Activated CD8-positive, alpha-beta memory T cell treated with anti-CD3 and anti-CD28 coated beads, Interleukin-2, amount 10 ng/mL, durations not matched to agents 7 days and 5 days (primary cell): Measurements from ENCODE around the gene IP6K3. TPM values are rescaled to one million over a fixed set of nuclear protein-coding genes. Genes with fewer than 3 reads are reported as not detected.

Experiments
- ATAC-seq: fragments of 150-1000 bp; cut with Tn5 transposase; one replicate; pipeline ENCODE4 v1.10.0; 2021; ENCODE audit warnings: moderate library complexity
- CTCF ChIA-PET: fragments of 350-600 bp; sonication (Branson Sonifier 250); formaldehyde crosslinking; loops from one replicate; lab custom pipeline; 2021; ENCODE audit warnings: antibody characterized with exemption; lab: Charles Lee
- DNase-seq: peaks from one replicate; pipeline ENCODE4 v3.0.0-alpha.2; 2020
- H3K27ac Mint-ChIP-seq: one replicate; pipeline ENCODE4 v1.8.0; 2021; ENCODE audit warnings: mild to moderate bottlenecking, mixed read lengths
- H3K27me3 Mint-ChIP-seq: one replicate; pipeline ENCODE4 v1.8.0; 2021; ENCODE audit warnings: mixed read lengths
- H3K36me3 Mint-ChIP-seq: one replicate; pipeline ENCODE4 v1.8.0; 2021; ENCODE audit warnings: mild to moderate bottlenecking, mixed read lengths
- H3K4me1 Mint-ChIP-seq: one replicate; pipeline ENCODE4 v1.8.0; 2021; ENCODE audit warnings: mixed read lengths
- H3K4me3 Mint-ChIP-seq: one replicate; pipeline ENCODE4 v1.8.0; 2021; ENCODE audit warnings: mild to moderate bottlenecking, moderate library complexity, mixed read lengths
- H3K9me3 Mint-ChIP-seq: one replicate; pipeline ENCODE4 v1.8.0; 2022; ENCODE audit warnings: low read depth, mixed read lengths
- total RNA-seq, 2 experiments: library from RNA; stranded (reverse); gene quantifications; one replicate each; pipeline ENCODE4 v1.2.3, GENCODE V29; 2021

IP6K3 gene
- total RNA-seq, 2 experiments from 2014 or later: not detected

GRCh38 chr6:33762713-33763112, 16.0 kb upstream of the IP6K3 start:
- no peaks in the 10 kb centered on the region for H3K36me3 Mint-ChIP-seq
- CTCF ChIA-PET: interaction anchor here (0.9 to 7.6 kb wide), 6 partner anchors 8 to 265 kb away, joined by 4 to 58 read pairs (median 14); partner anchors contain the start of gene UQCC2
- DNase-seq (no peak), ATAC-seq (no peak)
- no peaks in the 10 kb centered on the region for H3K9me3 Mint-ChIP-seq
- H3K27ac Mint-ChIP-seq: no peak overlapping the region
- peaks cover 7% of the 10 kb centered on the region for H3K27me3 Mint-ChIP-seq
- H3K4me1 Mint-ChIP-seq: peaks cover 5% of the 10 kb centered on the region
- H3K4me3 Mint-ChIP-seq: no peak overlapping the region

GRCh38 chr6:33761922-33762629, 15.4 kb upstream of the IP6K3 start:
- Mint-ChIP-seq H3K4me1 (peaks cover 5% of the 10 kb centered on the region), H3K36me3 (no peaks in the 10 kb centered on the region), H3K27ac (no peak overlapping the region), H3K27me3 (peaks cover 2% of the 10 kb centered on the region), H3K9me3 (no peaks in the 10 kb centered on the region), H3K4me3 (no peak overlapping the region)
- CTCF ChIA-PET: interaction anchor here (0.9 to 7.6 kb wide), 8 partner anchors 8 to 266 kb away, joined by 4 to 58 read pairs (median 6); partner anchors contain the start of gene UQCC2
- ATAC-seq (peak; percentile 71), DNase-seq (peak; percentile 70)

GRCh38 chr6:33761581-33761921, 14.8 kb upstream of the IP6K3 start:
- no peak for ATAC-seq
- no peak overlapping the region for H3K27ac Mint-ChIP-seq
- H3K27me3 Mint-ChIP-seq: peaks cover 2% of the 10 kb centered on the region
- CTCF ChIA-PET: interaction anchor here (1.0 to 7.6 kb wide), 8 partner anchors 9 to 266 kb away, joined by 3 to 58 read pairs (median 6); partner anchors contain the start of gene UQCC2
- H3K4me3 Mint-ChIP-seq: no peak overlapping the region
- H3K4me1 Mint-ChIP-seq: peaks cover 5% of the 10 kb centered on the region
- DNase-seq: no peak
- H3K9me3 Mint-ChIP-seq: no peaks in the 10 kb centered on the region
- H3K36me3 Mint-ChIP-seq: no peaks in the 10 kb centered on the region

GRCh38 chr6:33759887-33760629, 13.4 kb upstream of the IP6K3 start:
- Mint-ChIP-seq H3K4me1 (peaks cover 5% of the 10 kb centered on the region), H3K36me3 (no peaks in the 10 kb centered on the region), H3K27me3 (peaks cover 5% of the 10 kb centered on the region), H3K9me3 (no peaks in the 10 kb centered on the region), H3K4me3 (no peak overlapping the region), H3K27ac (no peak overlapping the region)
- no peak for DNase-seq
- no peak for ATAC-seq
- CTCF ChIA-PET: interaction anchor here (0.8 to 7.6 kb wide), 8 partner anchors 11 to 393 kb away, joined by 3 to 58 read pairs (median 6); partner anchors contain the start of gene UQCC2

GRCh38 chr6:33758815-33759216, 12.1 kb upstream of the IP6K3 start:
- ATAC-seq (no peak), DNase-seq (no peak)
- CTCF ChIA-PET: interaction anchor here (3.1 to 7.6 kb wide), 3 partner anchors 12 to 15 kb away, joined by 10 to 58 read pairs (median 28); no protein-coding TSS in a partner anchor
- peaks cover 5% of the 10 kb centered on the region for H3K4me1 Mint-ChIP-seq
- no peak overlapping the region for H3K27ac Mint-ChIP-seq
- H3K4me3 Mint-ChIP-seq: no peak overlapping the region
- H3K27me3 Mint-ChIP-seq: peaks cover 5% of the 10 kb centered on the region
- no peaks in the 10 kb centered on the region for H3K9me3 Mint-ChIP-seq
- no peaks in the 10 kb centered on the region for H3K36me3 Mint-ChIP-seq

- no peak for ATAC-seq
- CTCF ChIA-PET: interaction anchor here (1.2 to 7.6 kb wide), 4 partner anchors 13 to 406 kb away, joined by 3 to 58 read pairs (median 7); partner anchors contain the start of gene UQCC2
- H3K27ac Mint-ChIP-seq: no peak overlapping the region
- no peaks in the 10 kb centered on the region for H3K9me3 Mint-ChIP-seq
- no peaks in the 10 kb centered on the region for H3K36me3 Mint-ChIP-seq
- H3K4me1 Mint-ChIP-seq: peaks cover 5% of the 10 kb centered on the region
- no peak overlapping the region for H3K4me3 Mint-ChIP-seq
- H3K27me3 Mint-ChIP-seq: peaks cover 5% of the 10 kb centered on the region
- DNase-seq: no peak
Observed at GRCh38 chr6:33757906-33758305, 11.2 kb upstream of the IP6K3 start.

GRCh38 chr6:33757113-33757512, 10.4 kb upstream of the IP6K3 start:
- DNase-seq (no peak), ATAC-seq (no peak)
- Mint-ChIP-seq H3K36me3 (no peaks in the 10 kb centered on the region), H3K27ac (no peak overlapping the region), H3K27me3 (peaks cover 5% of the 10 kb centered on the region), H3K4me3 (no peak overlapping the region), H3K4me1 (peaks cover 5% of the 10 kb centered on the region), H3K9me3 (no peaks in the 10 kb centered on the region)
- CTCF ChIA-PET: interaction anchor here (1.2 to 7.6 kb wide), 5 partner anchors 13 to 406 kb away, joined by 3 to 58 read pairs (median 4); partner anchors contain the start of gene UQCC2

- ATAC-seq (no peak), DNase-seq (no peak)
- CTCF ChIA-PET: interaction anchor here (1.3 to 7.6 kb wide), 3 partner anchors 12 to 45 kb away, joined by 3 to 58 read pairs (median 10); partner anchors contain the start of gene UQCC2
- H3K4me3 Mint-ChIP-seq: no peak overlapping the region
- H3K36me3 Mint-ChIP-seq: no peaks in the 10 kb centered on the region
- H3K27ac Mint-ChIP-seq: no peak overlapping the region
- H3K27me3 Mint-ChIP-seq: peaks cover 5% of the 10 kb centered on the region
- H3K9me3 Mint-ChIP-seq: no peaks in the 10 kb centered on the region
- peaks cover 5% of the 10 kb centered on the region for H3K4me1 Mint-ChIP-seq
Observed at GRCh38 chr6:33756211-33756954, 9.7 kb upstream of the IP6K3 start.

- Mint-ChIP-seq H3K4me3 (no peak overlapping the region), H3K27ac (no peak overlapping the region), H3K27me3 (peaks cover 5% of the 10 kb centered on the region), H3K4me1 (no peaks in the 10 kb centered on the region), H3K9me3 (no peaks in the 10 kb centered on the region), H3K36me3 (no peaks in the 10 kb centered on the region)
- CTCF ChIA-PET: interaction anchor here (1.3 to 3.1 kb wide), 3 partner anchors 11 to 16 kb away, joined by 4 to 10 read pairs (median 6); no protein-coding TSS in a partner anchor
- ATAC-seq: no peak
- no peak for DNase-seq
Observed at GRCh38 chr6:33755070-33755869, 8.6 kb upstream of the IP6K3 start.

GRCh38 chr6:33754222-33754621, 7.5 kb upstream of the IP6K3 start:
- Mint-ChIP-seq H3K4me1 (no peaks in the 10 kb centered on the region), H3K9me3 (no peaks in the 10 kb centered on the region), H3K27me3 (peaks cover 5% of the 10 kb centered on the region), H3K27ac (no peak overlapping the region), H3K4me3 (no peak overlapping the region), H3K36me3 (no peaks in the 10 kb centered on the region)
- CTCF ChIA-PET: interaction anchor here (1.3 to 2.0 kb wide), 2 partner anchors 10 to 17 kb away, joined by 4 to 6 read pairs; no protein-coding TSS in a partner anchor
- ATAC-seq: no peak
- no peak for DNase-seq

- H3K9me3 Mint-ChIP-seq: no peaks in the 10 kb centered on the region
Observed at GRCh38 chr6:33752646-33753015, 5.9 kb upstream of the IP6K3 start.

More at GRCh38 chr6:33752646-33753015, 5.9 kb upstream of the IP6K3 start:
- Mint-ChIP-seq H3K27me3 (peaks cover 4% of the 10 kb centered on the region), H3K4me1 (no peaks in the 10 kb centered on the region), H3K27ac (no peak overlapping the region), H3K4me3 (no peak overlapping the region), H3K36me3 (no peaks in the 10 kb centered on the region)
- no peak for ATAC-seq
- CTCF ChIA-PET: no interaction called here
- DNase-seq: no peak
